Measurements from ENCODE around the gene ASIP. TPM values are rescaled to one million over a fixed set of nuclear protein-coding genes. Genes with fewer than 3 reads are reported as not detected.

ASIP gene
- total RNA-seq, 1 experiment from 2014 or later: not detected

GRCh38 chr20:34283844-34284243, 42.6 kb downstream of the ASIP start:
- Histone ChIP-seq H2AK5ac (ENCODE audit: insufficient read length, low read length) (no peak overlapping the region), H3K4me1 (ENCODE audit: insufficient read depth, low read length) (no peaks in the 10 kb centered on the region), H3K4me2 (ENCODE audit: insufficient read depth, insufficient read length, low read length) (no peak overlapping the region), H3K4ac (ENCODE audit: low read depth, low read length) (no peak overlapping the region), H3K79me1 (ENCODE audit: insufficient read depth, low read depth, low read length, poor library complexity, severe bottlenecking) (no peaks in the 10 kb centered on the region), H2BK120ac (ENCODE audit: low read depth, low read length, poor library complexity, severe bottlenecking) (no peak overlapping the region), H3K14ac (ENCODE audit: insufficient read depth, low read length) (no peak overlapping the region), H3K79me2 (ENCODE audit: insufficient read depth, low read length) (no peaks in the 10 kb centered on the region), H3K9ac (ENCODE audit: extremely low read depth, insufficient read length, low read length) (no peak overlapping the region), H4K8ac (replicated peaks; ENCODE audit: insufficient read length, low read depth, low read length) (no peak overlapping the region), H2BK12ac (ENCODE audit: insufficient read length, low read depth, low read length) (no peak overlapping the region), H3K27me3 (ENCODE audit: insufficient read depth, low read length) (no peaks in the 10 kb centered on the region), H3K23me2 (ENCODE audit: insufficient read length, low read depth, low read length, poor library complexity, severe bottlenecking) (no peaks in the 10 kb centered on the region), H3K23ac (ENCODE audit: insufficient read length, low read depth, low read length) (no peak overlapping the region), H2AFZ (ENCODE audit: low read length) (no peak overlapping the region), H4K5ac (ENCODE audit: insufficient read length, low read depth, low read length) (no peak overlapping the region), H3K18ac (ENCODE audit: insufficient read length, low read depth, low read length) (no peak overlapping the region), H3K56ac (ENCODE audit: insufficient read length, low read depth, low read length) (no peak overlapping the region), H2BK5ac (ENCODE audit: insufficient read length, low read length) (no peak overlapping the region), H4K91ac (ENCODE audit: insufficient read length, low read depth, low read length) (no peak overlapping the region), H3T11ph (ENCODE audit: low read length) (no peak overlapping the region), H2BK20ac (ENCODE audit: low read depth, low read length, poor library complexity, severe bottlenecking) (no peak overlapping the region), H3K9me3 (ENCODE audit: control insufficient read depth, low read depth, low read length) (no peaks in the 10 kb centered on the region), H2BK15ac (ENCODE audit: low read depth, low read length) (no peak overlapping the region), H3K27ac (ENCODE audit: insufficient read length, low read depth, low read length) (no peak overlapping the region), H4K20me1 (ENCODE audit: control insufficient read depth, insufficient read depth, insufficient read length) (peaks cover 3% of the 10 kb centered on the region)
- no peak overlapping the region for H3K27ac Mint-ChIP-seq
- TF ChIP-seq, protein P1, sequence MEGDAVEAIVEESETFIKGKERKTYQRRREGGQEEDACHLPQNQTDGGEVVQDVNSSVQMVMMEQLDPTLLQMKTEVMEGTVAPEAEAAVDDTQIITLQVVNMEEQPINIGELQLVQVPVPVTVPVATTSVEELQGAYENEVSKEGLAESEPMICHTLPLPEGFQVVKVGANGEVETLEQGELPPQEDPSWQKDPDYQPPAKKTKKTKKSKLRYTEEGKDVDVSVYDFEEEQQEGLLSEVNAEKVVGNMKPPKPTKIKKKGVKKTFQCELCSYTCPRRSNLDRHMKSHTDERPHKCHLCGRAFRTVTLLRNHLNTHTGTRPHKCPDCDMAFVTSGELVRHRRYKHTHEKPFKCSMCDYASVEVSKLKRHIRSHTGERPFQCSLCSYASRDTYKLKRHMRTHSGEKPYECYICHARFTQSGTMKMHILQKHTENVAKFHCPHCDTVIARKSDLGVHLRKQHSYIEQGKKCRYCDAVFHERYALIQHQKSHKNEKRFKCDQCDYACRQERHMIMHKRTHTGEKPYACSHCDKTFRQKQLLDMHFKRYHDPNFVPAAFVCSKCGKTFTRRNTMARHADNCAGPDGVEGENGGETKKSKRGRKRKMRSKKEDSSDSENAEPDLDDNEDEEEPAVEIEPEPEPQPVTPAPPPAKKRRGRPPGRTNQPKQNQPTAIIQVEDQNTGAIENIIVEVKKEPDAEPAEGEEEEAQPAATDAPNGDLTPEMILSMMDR (conservative IDR thresholded peaks at IDR 0.05): no peak
- H3K4me3 Mint-ChIP-seq: no peak overlapping the region
- DNase-seq: no peak
- no peaks in the 10 kb centered on the region for H3K4me1 Mint-ChIP-seq
- no peaks in the 10 kb centered on the region for H3K27me3 Mint-ChIP-seq (ENCODE audit: low read depth)
- H3K9me3 Mint-ChIP-seq: no peaks in the 10 kb centered on the region
- peaks cover 71 to 98% (median 86%) of the 10 kb centered on the region in 3 experiments; a peak in 6 of 7 replicates for H3K36me3 Mint-ChIP-seq (ENCODE audit: insufficient read depth in 1 of 3, low read depth in 3 of 3)
- no CpG with 5 or more reads among the region's 1 CpG for WGBS (ENCODE audit: extremely low coverage, insufficient read length, low lambda C conversion rate)

Data from H9 (cell line).